GM21619 (cell line): ENCODE measurements around the gene CDT1.

Experiments
- ATAC-seq: cut with Tn5 transposase; IDR thresholded peaks from one replicate; pipeline ENCODE4 v1.9.1; 2021; ENCODE audit not compliant: unreplicated experiment

Gene CDT1

GRCh38 chr16:88854306-88855111 lies 50.9 kb downstream of the CDT1 start:
- ATAC-seq = no peak

DNA sequence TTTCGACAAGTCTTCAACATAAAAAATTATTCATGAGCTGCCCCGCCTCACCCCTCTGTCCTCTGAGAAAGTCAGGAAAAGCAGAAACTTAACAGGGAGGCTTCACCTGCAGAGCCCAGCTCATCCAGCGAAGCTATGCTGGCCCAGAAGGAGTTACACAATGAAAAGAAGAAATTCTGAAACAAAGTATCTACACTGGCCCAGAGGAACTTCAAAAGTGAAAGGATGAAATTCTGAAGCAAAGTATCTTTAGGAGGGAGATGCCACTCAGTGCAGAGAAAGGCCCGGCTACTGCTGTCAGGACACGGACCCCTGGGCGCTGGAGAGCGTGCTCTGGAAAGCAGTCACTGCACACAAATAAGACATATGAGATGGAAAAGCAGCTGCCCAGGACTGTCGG lies 51.6 kb downstream of the CDT1 start:
- no peak for ATAC-seq

DNA sequence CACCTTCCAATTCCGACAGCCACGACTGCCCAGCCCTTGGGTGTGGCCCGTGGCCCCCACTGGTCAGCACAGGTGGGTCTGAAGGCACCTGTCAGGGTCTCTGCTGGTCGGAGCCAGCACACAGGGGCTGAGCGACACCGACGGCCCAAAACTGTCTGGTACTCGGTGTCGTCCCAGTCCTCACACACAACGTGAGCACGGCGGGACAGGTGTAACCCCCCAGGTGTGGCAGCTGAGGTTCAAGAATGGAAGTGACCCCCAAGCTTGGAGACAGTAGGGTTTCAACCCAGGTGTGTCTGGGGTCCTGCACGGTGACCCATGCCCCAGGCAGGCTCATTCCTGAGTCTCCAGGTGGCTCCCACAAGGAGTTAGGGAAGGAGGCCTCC lies 52.1 kb downstream of the CDT1 start:
- no peak for ATAC-seq

DNA sequence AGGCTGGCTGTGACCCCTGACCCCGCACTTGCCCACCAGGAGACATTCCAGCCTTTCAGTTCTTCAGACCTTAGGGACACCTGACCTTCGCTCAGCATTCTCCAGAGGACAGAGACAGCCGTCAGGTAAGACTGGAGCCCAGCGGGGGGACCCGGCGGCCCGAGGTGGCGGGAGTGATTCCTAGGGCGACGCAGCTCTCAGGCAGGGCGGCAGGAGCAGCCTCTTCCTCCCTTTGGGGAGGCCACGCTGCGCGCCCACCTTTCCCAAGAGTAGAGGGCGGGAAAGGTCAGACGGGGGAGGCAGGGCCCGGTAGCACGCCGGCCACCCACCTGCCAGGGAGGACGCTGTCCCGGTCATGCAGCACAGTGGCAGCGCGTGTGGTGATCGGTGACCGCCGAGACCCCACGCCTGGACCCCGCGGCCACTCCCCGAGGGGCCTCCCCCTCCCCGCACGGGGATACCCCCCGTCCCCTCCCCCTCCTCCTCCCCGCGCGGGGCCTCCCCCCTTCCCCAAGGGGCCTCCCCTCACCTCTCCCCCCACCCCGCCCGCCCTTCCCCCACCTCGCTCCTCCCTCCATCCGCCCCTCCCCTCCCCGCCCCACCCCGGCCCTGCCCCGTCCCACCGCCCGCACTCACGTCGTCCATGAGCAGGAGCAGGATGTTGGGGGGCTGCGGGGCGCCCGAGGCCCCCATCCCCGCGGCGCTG lies 52.7 kb downstream of the CDT1 start:
- ATAC-seq = no peak

DNA sequence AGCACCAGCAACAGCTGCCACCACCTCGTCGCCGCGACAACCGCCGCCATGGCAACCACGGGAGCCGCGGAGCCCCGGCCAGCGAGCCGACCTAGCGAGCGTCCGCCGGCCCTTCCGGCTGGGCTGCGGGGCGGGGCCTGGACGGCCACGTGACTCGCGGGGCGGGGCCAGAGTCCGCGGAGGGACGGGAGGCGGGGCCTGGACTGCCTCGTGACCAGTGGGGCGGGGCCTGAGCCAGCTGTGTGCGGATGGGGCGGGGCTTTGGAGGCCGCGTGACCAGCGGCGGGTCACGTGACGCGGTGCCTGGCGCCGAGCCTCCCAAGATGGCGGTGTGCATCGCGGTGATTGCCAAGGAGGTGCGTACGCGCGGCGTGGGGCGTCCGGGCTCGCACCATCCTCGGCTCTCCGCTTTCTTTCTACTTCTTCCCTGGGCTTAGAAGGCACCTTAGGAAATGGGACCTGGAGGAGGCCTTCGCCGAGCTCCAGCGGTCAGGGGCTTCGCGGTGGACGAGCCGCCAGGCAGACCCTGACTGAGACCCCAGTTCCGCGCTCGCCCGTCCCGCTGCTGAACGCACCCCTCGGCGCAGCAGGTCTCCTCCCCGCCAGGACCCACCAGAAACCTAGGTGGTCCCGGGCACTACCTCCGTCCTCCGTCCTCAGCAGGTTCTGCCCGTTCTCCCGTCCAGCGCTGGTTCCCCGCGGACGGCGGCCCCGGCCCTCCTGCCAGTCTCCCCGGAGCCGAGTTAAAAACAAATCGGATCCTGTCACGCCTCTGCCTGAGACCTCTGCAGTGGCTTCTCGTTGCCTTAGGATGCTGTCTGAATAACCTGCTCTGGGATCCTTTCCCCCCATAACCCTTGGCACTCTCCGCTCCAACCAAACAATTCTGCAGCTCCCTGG lies 53.5 kb downstream of the CDT1 start, which contains the start of the genes GALNS and TRAPPC2L:
Gene GALNS, minus strand, starts transcription at position 120 of the 900 bp plus-strand sequence. Its CDS starts 70 bp downstream, at position 50.
Gene TRAPPC2L, plus strand, starts transcription at position 300 of the 900 bp plus-strand sequence. Its CDS starts 24 bp downstream, at position 324.
- peak; percentile 62 for ATAC-seq

- peak; percentile 27 for ATAC-seq
Observed at GRCh38 chr16:88857728-88858339, 54.2 kb downstream of the CDT1 start.
